K562 (cell line): Measurements from ENCODE around the gene EEFSEC. TPM values are rescaled to one million over a fixed set of nuclear protein-coding genes. Genes with fewer than 3 reads are reported as not detected.

ENCODE experiments used
- CTBP1 ChIP-seq: fragments of 450-650 bp; IDR thresholded peaks from 2 replicates; pipeline ENCODE4 v1.6.1; 2016; ENCODE audit warnings: borderline replicate concordance
- CTCFL ChIP-seq: IDR thresholded peaks from 2 replicates; pipeline ENCODE4 v1.6.1; 2011; ENCODE audit warnings: borderline replicate concordance, low read depth, mild to moderate bottlenecking, moderate library complexity, low read length; ENCODE audit not compliant: insufficient read depth, poor library complexity, severe bottlenecking
- KLF1 ChIP-seq: fragments of 450-650 bp; IDR thresholded peaks from 2 replicates; pipeline ENCODE4 v1.6.1; 2016; ENCODE audit warnings: missing genetic modification characterization, missing compliant biosample characterization
- MGA ChIP-seq: fragments of 450-650 bp; IDR thresholded peaks from 2 replicates; pipeline ENCODE4 v1.6.1; 2016; ENCODE audit warnings: mild to moderate bottlenecking, moderate library complexity
- PHF20 ChIP-seq: fragments of 450-650 bp; IDR thresholded peaks from 2 replicates; pipeline ENCODE4 v1.6.1; 2018; ENCODE audit not compliant: partially characterized antibody
- RAD21 ChIP-seq, 2 experiments: fragments of 250-450 bp in 1 of 2; fragments of 450-650 bp in 1 of 2; sonication (Bioruptor Pico) in 1 of 2; formaldehyde crosslinking in 1 of 2; IDR thresholded peaks in 1 of 2; conservative IDR thresholded peaks in 1 of 2; 2 replicates each; pipeline versions ENCODE4 v1.4.0 to v1.8.0; 2020 to 2022; ENCODE audit warnings: mild to moderate bottlenecking in 2 of 2, moderate library complexity in 1 of 2
- RBBP5 ChIP-seq: fragments of 200-600 bp; sonication (generic); IDR thresholded peaks from 2 replicates; pipeline ENCODE4 v1.6.1; 2012; ENCODE audit warnings: borderline replicate concordance, mild to moderate bottlenecking, low read length, control low read depth, inconsistent platforms; ENCODE audit not compliant: insufficient read depth, poor library complexity, severe bottlenecking
- SRF ChIP-seq, 2 experiments: fragments of 250-450, 450-650 bp in 1 of 2; sonication (Bioruptor Pico) in 1 of 2; sonication (generic) in 1 of 2; formaldehyde crosslinking; IDR thresholded peaks; 2 replicates each; pipeline versions ENCODE4 v1.5.0 to v1.5.1; 2020 to 2022; ENCODE audit warnings: mild to moderate bottlenecking in 1 of 2, missing genetic modification reagents in 1 of 2
- TAF1 ChIP-seq: IDR thresholded peaks from 2 replicates; pipeline ENCODE4 v1.6.1; 2011; ENCODE audit warnings: mild to moderate bottlenecking, low read length, moderate library complexity; ENCODE audit not compliant: insufficient read depth, control insufficient read depth, severe bottlenecking; ENCODE audit errors: extremely low read depth
- TFAM ChIP-seq: fragments of 250-450 bp; sonication (Bioruptor Pico); conservative IDR thresholded peaks from 2 replicates; pipeline ENCODE4 v1.5.0; 2021; ENCODE audit warnings: mild to moderate bottlenecking, moderate library complexity
- ZNF184 ChIP-seq: sonication (generic); formaldehyde crosslinking; IDR thresholded peaks from 2 replicates; pipeline ENCODE4 v1.5.0; 2020; ENCODE audit warnings: missing genetic modification reagents
- ZNF766 ChIP-seq: fragments of 200-800 bp; sonication (Bioruptor generic); conservative IDR thresholded peaks from 2 replicates; pipeline ENCODE4 v1.6.1; 2016; ENCODE audit warnings: missing genetic modification characterization, missing compliant biosample characterization
- polyA plus RNA-seq, 8 experiments: library from polyadenylated mRNA; depleted of rRNA in 4 of 8; stranded (reverse) in 5 of 8; unstranded in 3 of 8; fragments of >200 nt; fragmentation: Nextera tagmentation in 2 of 8; fragmentation: Illumina TruSeq in 1 of 8; extraction: Ambion mirVana in 2 of 8; extraction: Trizol in 1 of 8; gene quantifications; 2 replicates each; pipeline versions ENCODE4 v1.2.1 to v1.2.3, GENCODE V29; 2011 to 2014; ENCODE audit warnings: inconsistent platforms in 1 of 8, missing spikeins in 1 of 8
- total RNA-seq, 7 experiments: library from RNA; depleted of rRNA in 6 of 7; stranded (reverse); fragments of >200 nt in 6 of 7; fragmentation: Illumina TruSeq in 2 of 7; extraction: Trizol in 2 of 7; gene quantifications; 2 replicates each; pipeline versions ENCODE4 v1.2.1 to v1.2.3, GENCODE V29; 2011 to 2021; ENCODE audit warnings: low replicate concordance in 1 of 7

The EEFSEC gene
- total and polyA plus RNA-seq, 9 of the 15 experiments (the other 6 are each of a cell fraction or from before 2014, with no cell fraction given) = 0.35 to 11.8 (median 7.7) TPM

GRCh38 chr3:128426128-128426921 lies 273.0 kb downstream of the EEFSEC start (continued):
- TF ChIP-seq SRF (CRISPR knock-in tag; IDR thresholded peaks at IDR 0.05) (no peak), TFAM (CRISPR knock-in tag) (no peak), RAD21 (CRISPR knock-in tag; conservative IDR thresholded peaks at IDR 0.05 in 1 of 2, IDR thresholded peaks at IDR 0.05 in 1 of 2) (peak; percentile 54 to 83), RBBP5 (peak; percentile 44), CTCFL (peak; percentile 50), KLF1 (tag) (0 out of 2 replicates have a peak, but pooled peaks have one; percentile 21), PHF20 (peak; percentile 37), ZNF766 (CRISPR knock-in tag) (peak; percentile 72; the same call in 1 of the 2 replicates), TAF1 (no peak), MGA (peak; percentile 75), ZNF184 (CRISPR knock-in tag) (no peak), CTBP1 (peak; percentile 78)
